ENCODE data around the gene POLR1G.
A peak's percentile ranks its signal among the peaks of the same experiment; 100 is the strongest.

The POLR1G gene

DNA sequence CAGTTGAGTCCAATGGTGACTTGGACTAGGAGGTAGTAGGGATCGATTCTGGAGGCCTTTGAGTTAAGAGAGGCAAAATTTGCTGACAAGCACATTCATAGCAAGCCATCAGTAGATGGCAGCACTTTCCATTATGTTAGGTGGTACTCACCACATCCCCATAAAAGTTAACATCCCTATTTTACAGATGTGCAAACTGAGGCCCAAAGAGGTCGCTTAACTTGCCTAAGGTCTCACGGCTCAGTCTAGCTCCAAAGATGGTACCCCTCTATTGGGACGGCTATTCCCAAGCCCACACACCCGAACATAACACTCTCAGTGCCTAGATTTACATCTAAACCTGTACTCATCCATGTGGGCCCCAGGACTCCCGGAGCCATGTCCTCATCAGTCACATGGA, 39.9 kb downstream of the POLR1G start:
- peak; percentile 77 for DNase-seq
- no peaks in the 10 kb centered on the region for H3K79me2 ChIP-seq (ENCODE audit: control insufficient read depth, insufficient read depth, low read length)

DNA sequence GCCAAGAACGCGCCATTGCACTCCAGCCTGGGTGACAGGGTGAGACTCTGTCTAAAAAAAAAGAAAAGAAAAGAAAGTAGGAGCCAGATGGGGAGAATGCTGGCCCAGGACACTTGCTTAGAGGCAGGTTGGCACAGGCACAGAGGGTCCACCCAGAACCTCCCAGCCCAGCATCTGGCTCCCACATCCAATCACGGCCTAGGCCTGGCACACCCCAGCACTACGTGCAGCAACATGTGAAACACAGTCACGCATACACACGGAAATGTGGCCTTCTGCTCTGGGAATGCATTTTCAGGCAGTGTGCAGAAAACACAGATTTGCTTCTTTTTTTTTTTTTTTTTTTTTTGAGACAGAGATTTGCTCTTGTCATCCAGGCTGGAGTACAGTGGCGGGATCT, 40.5 kb downstream of the POLR1G start:
- H4K5ac ChIP-seq (ENCODE audit: low read length), result no peak overlapping the region
- H3K27ac ChIP-seq (ENCODE audit: low read depth, low read length), result no peak overlapping the region

More for the DNA sequence above, 39.9 kb downstream of the POLR1G start:
- Histone ChIP-seq H4K8ac (ENCODE audit: low read depth, low read length) (no peak overlapping the region), H2BK120ac (ENCODE audit: low read depth, low read length) (no peak overlapping the region), H3K4ac (ENCODE audit: low read depth, low read length) (no peak overlapping the region), H3K36me3 (ENCODE audit: control insufficient read depth, insufficient read depth, low read length) (no peaks in the 10 kb centered on the region), H3K18ac (ENCODE audit: low read length) (no peak overlapping the region), H3K27ac (ENCODE audit: low read depth, low read length) (no peak overlapping the region), H3K4me1 (ENCODE audit: control insufficient read depth, low read depth, low read length) (peaks cover 5% of the 10 kb centered on the region), H3K27me3 (ENCODE audit: insufficient read depth, low read length, poor library complexity) (no peaks in the 10 kb centered on the region), H3K23ac (ENCODE audit: low read length) (no peak overlapping the region), H4K5ac (ENCODE audit: low read length) (no peak overlapping the region), H3K56ac (ENCODE audit: low read length) (no peak overlapping the region), H2BK15ac (replicated peaks; ENCODE audit: low read depth) (no peak overlapping the region), H2BK5ac (ENCODE audit: low read length) (no peak overlapping the region), H2AK5ac (ENCODE audit: low read length) (no peak overlapping the region), H3K4me2 (ENCODE audit: low read length) (no peak overlapping the region), H3K79me1 (ENCODE audit: low read length) (no peaks in the 10 kb centered on the region), H3K9ac (ENCODE audit: low read length) (no peak overlapping the region), H3K4me3 (ENCODE audit: low read length) (no peak overlapping the region)
- no CpG with 5 or more reads among the region's 6 CpGs for WGBS (ENCODE audit: extremely low coverage, insufficient coverage, low lambda C conversion rate)

DNA sequence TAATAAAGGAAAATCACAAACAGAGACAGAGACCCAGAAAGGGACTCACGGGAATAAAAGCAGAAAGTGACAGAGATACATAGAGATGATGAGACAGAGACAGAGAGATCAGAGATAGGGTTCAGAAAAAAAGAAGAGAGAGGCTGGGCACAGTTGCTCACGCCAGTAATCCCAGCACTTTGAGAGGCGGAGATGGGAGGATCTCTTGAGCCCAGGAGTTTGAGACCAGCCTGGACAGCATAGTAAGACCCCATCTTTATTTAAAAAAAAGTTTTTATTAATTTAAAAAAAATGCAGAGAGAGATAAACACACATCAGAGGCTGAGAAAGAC, 41.9 kb downstream of the POLR1G start:
- peaks cover 2% of the 10 kb centered on the region for H3K4me1 ChIP-seq (ENCODE audit: control insufficient read depth, low read depth, low read length)
- no CpG with 5 or more reads among the region's 3 CpGs for WGBS (ENCODE audit: extremely low coverage, insufficient coverage, low lambda C conversion rate)

More for the DNA sequence above, 40.5 kb downstream of the POLR1G start:
- Histone ChIP-seq H3K9ac (ENCODE audit: low read length) (no peak overlapping the region), H3K27me3 (ENCODE audit: insufficient read depth, low read length, poor library complexity) (no peaks in the 10 kb centered on the region), H2BK5ac (ENCODE audit: low read length) (no peak overlapping the region), H3K18ac (ENCODE audit: low read length) (no peak overlapping the region), H2BK120ac (ENCODE audit: low read depth, low read length) (no peak overlapping the region), H3K4me2 (ENCODE audit: low read length) (no peak overlapping the region), H3K56ac (ENCODE audit: low read length) (no peak overlapping the region), H3K23ac (ENCODE audit: low read length) (no peak overlapping the region), H2BK15ac (replicated peaks; ENCODE audit: low read depth) (no peak overlapping the region), H3K4me1 (ENCODE audit: control insufficient read depth, low read depth, low read length) (peaks cover 5% of the 10 kb centered on the region), H3K4me3 (ENCODE audit: low read length) (no peak overlapping the region), H3K36me3 (ENCODE audit: control insufficient read depth, insufficient read depth, low read length) (no peaks in the 10 kb centered on the region), H4K8ac (ENCODE audit: low read depth, low read length) (no peak overlapping the region), H3K79me1 (ENCODE audit: low read length) (no peaks in the 10 kb centered on the region), H3K4ac (ENCODE audit: low read depth, low read length) (no peak overlapping the region), H2AK5ac (ENCODE audit: low read length) (no peak overlapping the region), H3K79me2 (ENCODE audit: control insufficient read depth, insufficient read depth, low read length) (no peaks in the 10 kb centered on the region)
- no CpG with 5 or more reads among the region's 7 CpGs for WGBS (ENCODE audit: extremely low coverage, insufficient coverage, low lambda C conversion rate)
- DNase-seq, result no peak

DNA sequence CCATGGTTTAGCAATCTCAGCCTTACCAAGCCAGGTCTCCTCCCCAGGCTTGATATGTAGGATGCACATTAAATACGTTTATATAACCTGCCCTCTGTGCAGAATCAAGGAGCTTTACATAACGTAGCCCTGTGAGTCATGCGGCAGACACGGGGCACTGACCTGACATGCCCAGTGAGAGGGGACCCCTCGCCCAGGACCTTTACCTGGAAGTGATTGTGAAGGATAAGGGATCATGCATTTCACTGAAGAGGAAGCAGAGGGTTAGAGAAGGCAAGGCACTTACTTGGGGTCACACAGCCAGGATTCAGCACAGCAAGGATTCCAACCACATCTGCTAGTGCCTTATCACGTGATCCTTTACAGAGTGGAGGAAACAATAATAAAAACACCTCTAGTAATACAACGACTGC, 42.4 kb downstream of the POLR1G start:
- Histone ChIP-seq H3K4me1 (ENCODE audit: control insufficient read depth, low read depth, low read length) (peaks cover 2% of the 10 kb centered on the region), H2BK5ac (ENCODE audit: low read length) (no peak overlapping the region), H3K18ac (ENCODE audit: low read length) (no peak overlapping the region), H3K27me3 (ENCODE audit: insufficient read depth, low read length, poor library complexity) (no peaks in the 10 kb centered on the region), H2BK15ac (replicated peaks; ENCODE audit: low read depth) (no peak overlapping the region), H3K23ac (ENCODE audit: low read length) (no peak overlapping the region), H4K5ac (ENCODE audit: low read length) (no peak overlapping the region), H3K56ac (ENCODE audit: low read length) (no peak overlapping the region), H3K4ac (ENCODE audit: low read depth, low read length) (no peak overlapping the region), H3K4me3 (ENCODE audit: low read length) (no peak overlapping the region), H3K9ac (ENCODE audit: low read length) (no peak overlapping the region), H3K36me3 (ENCODE audit: control insufficient read depth, insufficient read depth, low read length) (no peaks in the 10 kb centered on the region), H3K79me1 (ENCODE audit: low read length) (no peaks in the 10 kb centered on the region), H2AK5ac (ENCODE audit: low read length) (no peak overlapping the region), H3K4me2 (ENCODE audit: low read length) (no peak overlapping the region), H3K79me2 (ENCODE audit: control insufficient read depth, insufficient read depth, low read length) (no peaks in the 10 kb centered on the region), H3K27ac (ENCODE audit: low read depth, low read length) (no peak overlapping the region), H2BK120ac (ENCODE audit: low read depth, low read length) (no peak overlapping the region), H4K8ac (ENCODE audit: low read depth, low read length) (no peak overlapping the region)
- no CpG with 5 or more reads among the region's 7 CpGs for WGBS (ENCODE audit: extremely low coverage, insufficient coverage, low lambda C conversion rate)
- DNase-seq, result no peak

More for the DNA sequence above, 41.9 kb downstream of the POLR1G start:
- no peak overlapping the region for H3K27ac ChIP-seq (ENCODE audit: low read depth, low read length)
- no peak overlapping the region for H3K56ac ChIP-seq (ENCODE audit: low read length)
- no peak overlapping the region for H4K8ac ChIP-seq (ENCODE audit: low read depth, low read length)
- H3K27me3 ChIP-seq (ENCODE audit: insufficient read depth, low read length, poor library complexity), result no peaks in the 10 kb centered on the region
- no peak overlapping the region for H2BK15ac ChIP-seq (replicated peaks; ENCODE audit: low read depth)
- no peaks in the 10 kb centered on the region for H3K36me3 ChIP-seq (ENCODE audit: control insufficient read depth, insufficient read depth, low read length)
- no peak overlapping the region for H3K23ac ChIP-seq (ENCODE audit: low read length)
- no peak overlapping the region for H2AK5ac ChIP-seq (ENCODE audit: low read length)
- no peaks in the 10 kb centered on the region for H3K79me1 ChIP-seq (ENCODE audit: low read length)
- H3K4ac ChIP-seq (ENCODE audit: low read depth, low read length), result no peak overlapping the region
- H3K9ac ChIP-seq (ENCODE audit: low read length), result no peak overlapping the region
- H3K79me2 ChIP-seq (ENCODE audit: control insufficient read depth, insufficient read depth, low read length), result no peaks in the 10 kb centered on the region
- no peak overlapping the region for H3K4me2 ChIP-seq (ENCODE audit: low read length)
- DNase-seq, result no peak
- H3K18ac ChIP-seq (ENCODE audit: low read length), result no peak overlapping the region
- no peak overlapping the region for H3K4me3 ChIP-seq (ENCODE audit: low read length)
- no peak overlapping the region for H4K5ac ChIP-seq (ENCODE audit: low read length)
- no peak overlapping the region for H2BK120ac ChIP-seq (ENCODE audit: low read depth, low read length)
- H2BK5ac ChIP-seq (ENCODE audit: low read length), result no peak overlapping the region

DNA sequence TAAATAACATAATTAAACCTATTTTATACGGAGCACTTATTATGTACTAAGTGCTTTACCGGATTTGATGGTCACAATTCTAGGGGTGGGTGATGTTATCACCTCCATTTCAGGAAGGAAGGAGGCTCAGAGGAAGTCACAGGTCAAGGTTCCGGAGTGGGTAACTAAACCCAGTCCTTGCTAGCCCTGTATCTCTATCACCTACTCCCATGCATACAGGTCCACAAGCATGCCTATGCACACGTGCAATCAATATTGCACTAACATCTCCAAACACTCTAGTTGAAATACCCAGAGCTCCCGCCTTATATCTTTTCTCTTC, 43.5 kb downstream of the POLR1G start:
- Histone ChIP-seq H3K4me3 (ENCODE audit: low read length) (no peak overlapping the region), H3K27ac (ENCODE audit: low read depth, low read length) (no peak overlapping the region), H3K4me2 (ENCODE audit: low read length) (peak overlapping the region; percentile 44), H2AK5ac (ENCODE audit: low read length) (no peak overlapping the region), H3K27me3 (ENCODE audit: insufficient read depth, low read length, poor library complexity) (no peaks in the 10 kb centered on the region), H4K5ac (ENCODE audit: low read length) (no peak overlapping the region), H3K4me1 (ENCODE audit: control insufficient read depth, low read depth, low read length) (no peaks in the 10 kb centered on the region), H3K79me1 (ENCODE audit: low read length) (no peaks in the 10 kb centered on the region), H3K36me3 (ENCODE audit: control insufficient read depth, insufficient read depth, low read length) (no peaks in the 10 kb centered on the region), H3K18ac (ENCODE audit: low read length) (no peak overlapping the region), H3K79me2 (ENCODE audit: control insufficient read depth, insufficient read depth, low read length) (no peaks in the 10 kb centered on the region), H2BK5ac (ENCODE audit: low read length) (no peak overlapping the region), H2BK120ac (ENCODE audit: low read depth, low read length) (no peak overlapping the region), H3K56ac (ENCODE audit: low read length) (no peak overlapping the region), H3K23ac (ENCODE audit: low read length) (no peak overlapping the region), H2BK15ac (replicated peaks; ENCODE audit: low read depth) (no peak overlapping the region), H4K8ac (ENCODE audit: low read depth, low read length) (no peak overlapping the region), H3K4ac (ENCODE audit: low read depth, low read length) (no peak overlapping the region), H3K9ac (ENCODE audit: low read length) (peak overlapping the region; percentile 26)
- no CpG with 5 or more reads among the region's 5 CpGs for WGBS (ENCODE audit: extremely low coverage, insufficient coverage, low lambda C conversion rate)
- DNase-seq, result no peak

DNA sequence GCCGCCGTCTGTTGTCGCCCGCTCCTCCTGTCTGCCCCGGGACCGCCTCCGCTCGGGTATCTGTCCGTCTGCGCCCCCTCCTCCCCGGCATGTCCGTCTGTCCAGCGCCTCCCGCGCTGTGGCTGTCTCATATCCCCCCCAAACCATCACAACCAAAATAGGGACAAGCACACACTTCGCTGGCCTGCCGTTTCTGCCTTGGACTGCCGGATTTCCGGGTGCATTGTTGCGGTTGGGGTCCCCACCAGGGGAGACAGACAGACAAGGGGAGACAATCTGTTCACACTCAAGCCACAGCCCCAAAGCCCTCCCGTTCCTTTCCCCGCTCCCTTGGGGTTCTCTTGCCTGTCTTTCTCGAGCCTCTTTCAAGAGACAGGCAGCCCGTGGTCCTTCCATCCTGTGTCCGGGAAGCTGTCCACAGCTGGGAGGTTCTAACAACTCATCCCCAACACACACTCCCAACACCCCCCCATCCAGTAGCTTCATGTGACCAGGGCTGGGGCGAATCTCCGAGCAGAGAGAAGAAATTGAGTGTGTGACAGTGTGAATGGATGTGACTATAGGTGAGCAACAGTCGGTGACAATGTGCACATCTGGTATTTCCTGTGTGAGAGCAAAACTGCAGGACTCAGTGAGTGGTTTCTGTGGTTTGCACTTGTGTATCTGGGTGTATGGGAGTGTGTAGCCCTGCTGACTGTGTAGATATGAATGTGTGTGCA, 44.8 kb downstream of the POLR1G start:
- no peak overlapping the region for H2BK5ac ChIP-seq (ENCODE audit: low read length)
- H3K56ac ChIP-seq (ENCODE audit: low read length), result peak overlapping the region; percentile 80
- peak overlapping the region; percentile 85 for H3K4me2 ChIP-seq (ENCODE audit: low read length)
- no peaks in the 10 kb centered on the region for H3K79me2 ChIP-seq (ENCODE audit: control insufficient read depth, insufficient read depth, low read length)
- no peak overlapping the region for H3K4ac ChIP-seq (ENCODE audit: low read depth, low read length)
- no peak overlapping the region for H3K23ac ChIP-seq (ENCODE audit: low read length)
- no peak overlapping the region for H3K27ac ChIP-seq (ENCODE audit: low read depth, low read length)
- WGBS (ENCODE audit: extremely low coverage, insufficient coverage, low lambda C conversion rate), result no CpG with 5 or more reads among the region's 28 CpGs
- no peak overlapping the region for H2AK5ac ChIP-seq (ENCODE audit: low read length)
- peak overlapping the region; percentile 53 for H3K9ac ChIP-seq (ENCODE audit: low read length)
- H3K4me1 ChIP-seq (ENCODE audit: control insufficient read depth, low read depth, low read length), result no peaks in the 10 kb centered on the region
- H2BK15ac ChIP-seq (replicated peaks; ENCODE audit: low read depth), result no peak overlapping the region
- no peaks in the 10 kb centered on the region for H3K36me3 ChIP-seq (ENCODE audit: control insufficient read depth, insufficient read depth, low read length)
- no peak overlapping the region for H4K5ac ChIP-seq (ENCODE audit: low read length)
- DNase-seq, result peak; percentile 59
- no peak overlapping the region for H3K4me3 ChIP-seq (ENCODE audit: low read length)
- H3K79me1 ChIP-seq (ENCODE audit: low read length), result no peaks in the 10 kb centered on the region
- no peaks in the 10 kb centered on the region for H3K27me3 ChIP-seq (ENCODE audit: insufficient read depth, low read length, poor library complexity)
- no peak overlapping the region for H3K18ac ChIP-seq (ENCODE audit: low read length)
- H4K8ac ChIP-seq (ENCODE audit: low read depth, low read length), result no peak overlapping the region
- no peak overlapping the region for H2BK120ac ChIP-seq (ENCODE audit: low read depth, low read length)

All from mesendoderm (in vitro differentiated cells).